ENCODE measurements around the gene NBR1.
"Not testable (repeated sequence)": the region's sequence is repeated elsewhere in the genome, so short reads cannot be mapped to it uniquely, and the experiment has no call there.

DNA sequence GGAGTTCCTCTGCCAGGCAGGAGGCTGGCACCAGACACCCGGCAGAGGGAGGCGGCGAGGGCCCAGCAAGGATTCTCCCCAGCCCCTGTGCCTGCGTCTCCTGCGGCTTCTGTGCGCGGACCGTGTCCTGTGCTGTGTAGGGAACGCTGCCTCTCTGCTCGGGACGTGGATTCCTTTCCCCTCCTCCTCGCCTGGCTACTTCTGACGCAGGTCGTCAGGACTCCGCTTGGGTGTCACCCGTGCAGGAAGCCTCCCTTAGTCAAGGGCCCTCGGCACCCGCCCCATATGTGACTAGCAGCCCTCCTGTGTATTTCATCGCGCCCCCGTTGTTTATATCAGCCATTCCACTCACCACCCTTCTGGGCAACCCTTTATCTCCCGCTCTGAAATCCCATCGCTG is 75.4 kb downstream of the NBR1 start:
- not testable (repeated sequence) for TF ChIP-seq POLR2A, POLR2AphosphoS5 (IDR thresholded peaks at IDR 0.05; ENCODE audit: low read depth, low read length)

All from GM12891 (cell line).